ENCODE data around the gene BTBD9.
A peak's percentile ranks its signal among the peaks of the same experiment; 100 is the strongest.

BTBD9 gene

GRCh38 chr6:38350942-38351341, 288.8 kb downstream of the BTBD9 start:
- Histone ChIP-seq H2BK120ac (ENCODE audit: low read depth, low read length) (no peak overlapping the region), H3K4me2 (ENCODE audit: low read length, poor library complexity, severe bottlenecking) (no peak overlapping the region), H2BK12ac (ENCODE audit: low read length in 2 of 2) (no peak overlapping the region), H3K27ac (ENCODE audit: low read length, poor library complexity, severe bottlenecking) (peak overlapping the region; percentile 43), H3K4ac (ENCODE audit: low read depth in 1 of 2, low read length in 2 of 2) (no peak overlapping the region), H4K91ac (ENCODE audit: low read length) (no peak overlapping the region), H2AFZ (ENCODE audit: low read depth, low read length) (no peak overlapping the region), H3K79me1 (replicated peaks; ENCODE audit: low read length, poor library complexity, severe bottlenecking) (no peaks in the 10 kb centered on the region), H3K27me3 (ENCODE audit: control insufficient read depth in 1 of 2, insufficient read depth in 1 of 2, low read length in 2 of 2) (no peaks in the 10 kb centered on the region), H4K8ac (ENCODE audit: low read length) (no peak overlapping the region), H3K18ac (ENCODE audit: low read depth in 1 of 2, low read length in 2 of 2) (no peak overlapping the region), H3K14ac (ENCODE audit: low read length in 2 of 2) (no peak overlapping the region), H2BK15ac (ENCODE audit: low read depth, poor library complexity, severe bottlenecking) (no peak overlapping the region), H2AK5ac (ENCODE audit: low read length, severe bottlenecking) (peak overlapping the region; percentile 81), H2BK5ac (ENCODE audit: low read depth, low read length, poor library complexity, severe bottlenecking) (no peak overlapping the region), H3K36me3 (ENCODE audit: control insufficient read depth in 1 of 2, insufficient read depth in 2 of 2, low read depth in 1 of 2, low read length in 2 of 2) (no peaks in the 10 kb centered on the region), H3K23ac (ENCODE audit: low read length in 2 of 2) (no peak overlapping the region), H3K9me3 (ENCODE audit: control insufficient read depth, low read length) (no peaks in the 10 kb centered on the region), H3K9ac (ENCODE audit: low read length) (peak overlapping the region; percentile 77), H3K4me1 (ENCODE audit: control insufficient read depth, insufficient read depth, low read depth, low read length) (peaks cover 4% of the 10 kb centered on the region), H3K4me3 (ENCODE audit: insufficient read depth in 1 of 2, low read depth in 1 of 2, low read length in 2 of 2) (no peak overlapping the region)
- DNase-seq = peak; percentile 94

- 98% methylated on average over 4 of the region's 4 CpGs for WGBS
- no peak overlapping the region for H3K14ac ChIP-seq (ENCODE audit: low read length in 2 of 2)
- H2BK15ac ChIP-seq (ENCODE audit: low read depth, poor library complexity, severe bottlenecking) = no peak overlapping the region
- peak overlapping the region in 1 of 2 experiments; percentile 34 for H3K18ac ChIP-seq (ENCODE audit: low read depth in 1 of 2, low read length in 2 of 2)
- peak overlapping the region; percentile 77 for H3K9ac ChIP-seq (ENCODE audit: low read length)
- no peak overlapping the region for H2BK12ac ChIP-seq (ENCODE audit: low read length in 2 of 2)
- no peaks in the 10 kb centered on the region for H3K9me3 ChIP-seq (ENCODE audit: control insufficient read depth, low read length)
- H2AK5ac ChIP-seq (ENCODE audit: low read length, severe bottlenecking) = no peak overlapping the region
- no peak overlapping the region for H2AFZ ChIP-seq (ENCODE audit: low read depth, low read length)
- H2BK5ac ChIP-seq (ENCODE audit: low read depth, low read length, poor library complexity, severe bottlenecking) = no peak overlapping the region
- H3K27ac ChIP-seq (ENCODE audit: low read length, poor library complexity, severe bottlenecking) = peak overlapping the region; percentile 35
- no peak overlapping the region for H4K91ac ChIP-seq (ENCODE audit: low read length)
- H3K27me3 ChIP-seq (ENCODE audit: control insufficient read depth in 1 of 2, insufficient read depth in 1 of 2, low read length in 2 of 2) = no peaks in the 10 kb centered on the region
- H3K4me1 ChIP-seq (ENCODE audit: control insufficient read depth, insufficient read depth, low read depth, low read length) = peaks cover 6% of the 10 kb centered on the region
- no peak overlapping the region for H3K4ac ChIP-seq (ENCODE audit: low read depth in 1 of 2, low read length in 2 of 2)
- H3K23ac ChIP-seq (ENCODE audit: low read length in 2 of 2) = no peak overlapping the region
- DNase-seq = no peak
- H3K36me3 ChIP-seq (ENCODE audit: control insufficient read depth in 1 of 2, insufficient read depth in 2 of 2, low read depth in 1 of 2, low read length in 2 of 2) = no peaks in the 10 kb centered on the region
- no peak overlapping the region for H3K4me3 ChIP-seq (ENCODE audit: insufficient read depth in 1 of 2, low read depth in 1 of 2, low read length in 2 of 2)
- H2BK120ac ChIP-seq (ENCODE audit: low read depth, low read length) = no peak overlapping the region
- no peak overlapping the region for H4K8ac ChIP-seq (ENCODE audit: low read length)
- H3K4me2 ChIP-seq (ENCODE audit: low read length, poor library complexity, severe bottlenecking) = no peak overlapping the region
- no peaks in the 10 kb centered on the region for H3K79me1 ChIP-seq (replicated peaks; ENCODE audit: low read length, poor library complexity, severe bottlenecking)
These were observed 289.5 kb downstream of the BTBD9 start for GRCh38 chr6:38350220-38350619.

GRCh38 chr6:38349795-38350194, 289.9 kb downstream of the BTBD9 start:
- no peak overlapping the region for H2AFZ ChIP-seq (ENCODE audit: low read depth, low read length)
- no peaks in the 10 kb centered on the region for H3K9me3 ChIP-seq (ENCODE audit: control insufficient read depth, low read length)
- no peak overlapping the region for H2BK5ac ChIP-seq (ENCODE audit: low read depth, low read length, poor library complexity, severe bottlenecking)
- no peak overlapping the region for H3K23ac ChIP-seq (ENCODE audit: low read length in 2 of 2)
- no peak overlapping the region for H3K4me2 ChIP-seq (ENCODE audit: low read length, poor library complexity, severe bottlenecking)
- H2BK15ac ChIP-seq (ENCODE audit: low read depth, poor library complexity, severe bottlenecking) = no peak overlapping the region
- WGBS = 63% methylated on average over 3 of the region's 3 CpGs
- no peak overlapping the region for H3K4me3 ChIP-seq (ENCODE audit: insufficient read depth in 1 of 2, low read depth in 1 of 2, low read length in 2 of 2)
- no peaks in the 10 kb centered on the region for H3K27me3 ChIP-seq (ENCODE audit: control insufficient read depth in 1 of 2, insufficient read depth in 1 of 2, low read length in 2 of 2)
- H4K91ac ChIP-seq (ENCODE audit: low read length) = no peak overlapping the region
- H3K36me3 ChIP-seq (ENCODE audit: control insufficient read depth in 1 of 2, insufficient read depth in 2 of 2, low read depth in 1 of 2, low read length in 2 of 2) = no peaks in the 10 kb centered on the region
- no peak overlapping the region for H3K18ac ChIP-seq (ENCODE audit: low read depth in 1 of 2, low read length in 2 of 2)
- peak overlapping the region; percentile 77 for H3K9ac ChIP-seq (ENCODE audit: low read length)
- no peak overlapping the region for H2BK12ac ChIP-seq (ENCODE audit: low read length in 2 of 2)
- no peaks in the 10 kb centered on the region for H3K79me1 ChIP-seq (replicated peaks; ENCODE audit: low read length, poor library complexity, severe bottlenecking)
- DNase-seq = peak; percentile 83
- H2BK120ac ChIP-seq (ENCODE audit: low read depth, low read length) = no peak overlapping the region
- H3K4me1 ChIP-seq (ENCODE audit: control insufficient read depth, insufficient read depth, low read depth, low read length) = peaks cover 6% of the 10 kb centered on the region
- no peak overlapping the region for H4K8ac ChIP-seq (ENCODE audit: low read length)
- no peak overlapping the region for H3K14ac ChIP-seq (ENCODE audit: low read length in 2 of 2)
- H3K27ac ChIP-seq (ENCODE audit: low read length, poor library complexity, severe bottlenecking) = peak overlapping the region; percentile 35
- peak overlapping the region; percentile 57 for H2AK5ac ChIP-seq (ENCODE audit: low read length, severe bottlenecking)
- no peak overlapping the region for H3K4ac ChIP-seq (ENCODE audit: low read depth in 1 of 2, low read length in 2 of 2)

GRCh38 chr6:38349221-38349620, 290.5 kb downstream of the BTBD9 start:
- Histone ChIP-seq H3K27me3 (ENCODE audit: control insufficient read depth in 1 of 2, insufficient read depth in 1 of 2, low read length in 2 of 2) (no peaks in the 10 kb centered on the region), H3K18ac (ENCODE audit: low read depth in 1 of 2, low read length in 2 of 2) (no peak overlapping the region), H3K14ac (ENCODE audit: low read length in 2 of 2) (no peak overlapping the region), H4K8ac (ENCODE audit: low read length) (no peak overlapping the region), H3K4me3 (ENCODE audit: insufficient read depth in 1 of 2, low read depth in 1 of 2, low read length in 2 of 2) (no peak overlapping the region), H2BK12ac (ENCODE audit: low read length in 2 of 2) (no peak overlapping the region), H3K23ac (ENCODE audit: low read length in 2 of 2) (no peak overlapping the region), H2AFZ (ENCODE audit: low read depth, low read length) (no peak overlapping the region), H4K91ac (ENCODE audit: low read length) (no peak overlapping the region), H3K36me3 (ENCODE audit: control insufficient read depth in 1 of 2, insufficient read depth in 2 of 2, low read depth in 1 of 2, low read length in 2 of 2) (no peaks in the 10 kb centered on the region), H3K4ac (ENCODE audit: low read depth in 1 of 2, low read length in 2 of 2) (no peak overlapping the region), H2BK120ac (ENCODE audit: low read depth, low read length) (no peak overlapping the region), H2BK5ac (ENCODE audit: low read depth, low read length, poor library complexity, severe bottlenecking) (no peak overlapping the region), H3K4me1 (ENCODE audit: control insufficient read depth, insufficient read depth, low read depth, low read length) (peaks cover 6% of the 10 kb centered on the region), H3K27ac (ENCODE audit: low read length, poor library complexity, severe bottlenecking) (no peak overlapping the region), H2BK15ac (ENCODE audit: low read depth, poor library complexity, severe bottlenecking) (no peak overlapping the region), H3K9ac (ENCODE audit: low read length) (no peak overlapping the region), H2AK5ac (ENCODE audit: low read length, severe bottlenecking) (no peak overlapping the region), H3K9me3 (ENCODE audit: control insufficient read depth, low read length) (no peaks in the 10 kb centered on the region), H3K79me1 (replicated peaks; ENCODE audit: low read length, poor library complexity, severe bottlenecking) (no peaks in the 10 kb centered on the region), H3K4me2 (ENCODE audit: low read length, poor library complexity, severe bottlenecking) (no peak overlapping the region)
- 98% methylated on average over 2 of the region's 2 CpGs for WGBS
- DNase-seq = no peak

Data from mesenchymal stem cell (in vitro differentiated cells and primary cell).